ENCODE measurements around the gene BMP6.

The BMP6 gene

DNA sequence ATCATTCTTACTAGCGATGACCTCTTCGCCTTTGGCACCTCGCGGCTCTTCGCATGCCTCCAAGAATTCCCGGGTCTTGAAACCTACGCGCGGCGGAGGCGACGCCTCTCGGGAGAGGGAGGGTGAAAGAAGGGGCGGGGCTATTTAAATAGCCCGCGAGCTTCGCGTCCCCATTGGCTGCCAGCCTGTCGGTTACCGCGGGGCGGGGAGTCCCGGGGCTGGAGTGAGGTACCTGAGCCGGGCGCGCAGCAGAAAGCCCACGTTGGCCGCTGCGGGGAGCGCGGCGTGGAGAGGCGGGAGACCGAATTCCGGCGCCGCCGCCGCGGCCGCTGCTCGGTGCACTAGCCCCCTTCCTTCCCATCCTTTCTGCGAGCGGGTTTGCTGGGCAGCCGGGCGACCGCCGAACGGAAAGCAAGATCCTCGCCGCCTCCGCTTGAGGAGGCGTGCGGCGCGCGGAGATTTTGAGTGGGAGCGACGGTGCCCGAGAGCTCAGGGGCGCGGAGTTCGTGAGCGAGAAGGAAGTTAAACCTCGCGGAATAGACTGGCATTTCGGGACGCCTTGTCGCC is at the start of gene BMP6:
Gene BMP6 (plus strand): TSS at position 251 of the 567 bp plus-strand sequence. CDS start 857 bp downstream, outside the sequence.
- peak; percentile 93 for DNase-seq

DNA sequence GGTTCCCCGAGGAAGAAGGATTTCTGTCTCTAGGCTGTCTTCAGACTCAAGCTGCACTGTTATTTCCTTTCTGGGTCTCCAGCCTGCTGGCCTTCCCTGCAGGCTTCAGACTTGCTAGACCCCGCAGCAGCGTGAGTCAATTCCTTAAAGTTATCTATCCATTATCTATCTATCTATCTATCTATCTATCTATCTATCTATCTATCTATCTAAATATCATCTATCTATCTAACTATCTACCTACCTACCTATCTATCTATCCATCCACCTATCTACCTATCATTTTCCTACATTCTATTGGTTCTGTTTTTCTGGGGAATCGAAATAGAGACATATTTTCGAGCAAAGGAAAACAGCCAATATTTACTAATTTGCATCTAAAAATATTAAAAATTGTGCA is 48.7 kb upstream of the BMP6 start:
- DNase-seq, result no peak

GRCh38 chr6:7680393-7681075 is 45.4 kb upstream of the BMP6 start:
- DNase-seq, result no peak

DNA sequence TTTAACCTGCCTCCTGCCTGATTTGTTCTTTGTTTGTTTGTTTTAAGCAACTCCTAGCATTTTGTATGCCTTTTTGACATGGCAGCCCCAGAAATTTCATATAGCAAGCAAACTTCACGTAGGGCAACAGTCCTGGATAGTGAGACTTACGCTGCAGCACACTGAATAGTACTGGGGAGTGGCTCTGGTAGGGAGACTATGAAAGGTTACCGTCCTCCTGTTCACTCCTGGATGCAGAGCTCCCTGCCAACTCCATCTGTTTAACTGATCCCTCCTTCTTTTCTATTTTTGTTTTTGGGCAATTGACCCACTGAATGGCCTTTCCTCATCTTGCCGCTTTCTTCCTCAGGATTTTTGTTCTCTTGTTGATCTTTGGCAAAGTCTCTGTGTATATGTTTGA is 44.5 kb upstream of the BMP6 start:
- no peak for DNase-seq

DNA sequence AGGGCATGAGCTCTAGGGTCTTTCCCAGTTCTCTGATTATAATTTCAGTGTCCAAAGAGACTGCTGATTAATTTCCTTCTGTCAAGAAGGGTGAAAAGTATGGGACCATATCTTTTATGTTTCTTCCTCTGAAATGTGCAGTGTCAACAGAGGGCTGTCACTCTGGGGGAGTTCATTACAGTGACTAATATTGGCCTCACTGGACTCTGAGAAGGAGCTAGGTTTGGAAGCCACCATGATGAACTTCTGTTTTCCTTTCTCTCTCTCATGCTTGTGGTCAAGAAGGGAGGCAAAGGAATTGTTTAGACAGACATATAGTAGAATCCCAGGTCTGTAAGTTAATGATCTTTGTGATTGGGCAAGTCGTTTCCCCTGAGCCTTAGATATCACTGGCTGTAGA is 41.8 kb upstream of the BMP6 start:
- no peak for DNase-seq

- DNase-seq, result no peak
Observed at GRCh38 chr6:7684843-7685242, 41.1 kb upstream of the BMP6 start.

- DNase-seq, result no peak
Observed at GRCh38 chr6:7685276-7685675, 40.6 kb upstream of the BMP6 start.

DNA sequence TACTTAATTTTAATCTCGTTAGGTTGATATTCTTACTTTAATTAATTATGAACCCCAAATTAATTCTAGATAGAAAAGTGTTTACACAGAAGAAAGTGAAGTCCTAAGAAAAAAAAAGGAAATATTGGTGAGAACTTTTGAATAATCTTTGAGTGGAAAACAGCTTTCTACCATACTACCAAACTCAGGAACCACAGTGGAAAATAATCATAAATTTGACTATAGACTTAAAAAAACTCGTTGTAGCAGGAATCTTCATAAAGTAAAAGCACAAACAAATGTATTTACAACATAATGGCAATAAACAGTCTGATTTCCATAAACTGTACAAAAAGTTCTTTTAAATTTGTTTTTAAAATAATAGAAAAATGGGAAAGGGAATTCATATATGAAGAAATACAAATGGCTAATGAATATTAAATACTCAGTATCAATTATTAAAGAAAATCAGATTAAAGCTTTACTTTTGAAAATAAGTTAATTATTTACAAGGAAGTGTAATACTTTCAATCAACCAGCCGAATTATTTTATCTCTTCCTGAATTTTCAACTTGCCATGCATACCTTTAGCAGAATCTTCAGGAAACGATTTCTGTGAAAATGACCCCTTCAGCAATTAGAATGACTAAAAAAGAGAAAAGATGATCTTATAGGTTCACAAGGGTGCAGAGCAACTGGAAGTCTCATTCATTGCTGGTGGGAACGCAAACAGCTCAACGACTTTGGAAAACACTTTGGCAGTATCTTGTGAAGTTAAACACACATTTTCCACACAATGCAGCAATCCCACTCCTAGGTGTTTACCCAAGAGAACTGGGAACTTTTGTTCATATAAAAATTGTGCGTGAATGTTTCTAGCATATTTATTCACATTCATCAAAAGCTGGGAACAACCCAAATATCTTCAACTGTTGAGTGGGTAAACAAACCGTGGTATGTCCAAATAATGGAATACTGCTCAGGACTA is 38.5 kb upstream of the BMP6 start:
- DNase-seq, result no peak

DNA sequence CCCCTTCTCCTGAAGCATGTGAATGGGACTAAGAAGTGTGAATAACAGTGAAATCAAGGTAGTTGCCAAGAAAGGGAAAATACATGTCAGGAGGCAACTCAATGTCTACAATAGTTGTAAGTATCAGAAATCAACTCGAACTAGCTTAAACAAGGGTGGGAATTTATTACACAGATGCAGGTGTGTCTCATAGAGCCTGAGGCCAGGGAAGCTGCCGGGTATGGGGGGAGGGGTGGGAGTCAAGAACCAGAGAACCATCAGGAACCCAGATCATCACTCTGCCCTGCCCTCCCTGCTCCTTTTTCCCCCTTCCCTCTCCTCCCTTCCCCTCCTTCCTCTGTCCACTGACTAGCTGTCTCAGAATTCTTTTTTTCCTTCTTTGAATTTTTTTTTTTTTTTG is 34.9 kb upstream of the BMP6 start:
- DNase-seq, result no peak

DNA sequence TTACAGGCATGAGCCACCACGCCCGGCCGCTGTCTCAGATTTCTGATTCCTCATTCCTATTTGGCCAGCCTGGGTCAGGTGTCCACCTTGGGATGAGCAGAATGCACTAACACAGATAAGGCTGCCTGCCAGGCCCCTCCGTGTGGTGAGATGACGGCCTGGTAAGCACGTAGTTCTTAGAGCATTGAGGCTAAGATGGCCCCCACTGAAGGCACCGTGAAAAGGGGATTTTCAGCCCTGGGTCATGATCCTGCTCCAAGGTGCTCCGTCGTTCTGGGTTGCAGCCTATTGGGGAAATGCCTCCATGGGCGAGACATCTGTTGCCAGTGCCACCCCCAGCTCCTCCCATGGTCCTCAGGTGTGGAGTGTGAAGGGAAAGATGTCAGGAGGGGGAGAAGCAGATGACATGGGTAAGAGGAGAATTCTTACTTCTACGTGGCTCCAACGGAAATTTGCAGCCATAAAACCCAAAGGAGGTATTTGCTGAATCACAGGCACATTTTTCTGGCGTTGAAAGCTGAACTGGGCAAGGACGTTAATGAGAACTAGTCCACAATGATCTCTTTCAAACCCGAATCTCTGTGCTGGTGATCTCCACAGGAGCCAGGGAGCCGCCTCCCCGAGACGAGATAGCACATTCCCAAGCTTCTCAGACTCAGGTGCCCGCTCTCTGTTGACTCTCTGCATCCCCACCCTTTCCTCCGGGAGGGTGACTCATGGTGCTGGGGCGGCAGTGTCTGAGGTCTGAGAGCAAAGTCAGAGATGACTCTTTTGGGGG is 34.0 kb upstream of the BMP6 start:
- DNase-seq, result no peak

- DNase-seq, result no peak
Observed at GRCh38 chr6:7692453-7692784, 33.5 kb upstream of the BMP6 start.

DNA sequence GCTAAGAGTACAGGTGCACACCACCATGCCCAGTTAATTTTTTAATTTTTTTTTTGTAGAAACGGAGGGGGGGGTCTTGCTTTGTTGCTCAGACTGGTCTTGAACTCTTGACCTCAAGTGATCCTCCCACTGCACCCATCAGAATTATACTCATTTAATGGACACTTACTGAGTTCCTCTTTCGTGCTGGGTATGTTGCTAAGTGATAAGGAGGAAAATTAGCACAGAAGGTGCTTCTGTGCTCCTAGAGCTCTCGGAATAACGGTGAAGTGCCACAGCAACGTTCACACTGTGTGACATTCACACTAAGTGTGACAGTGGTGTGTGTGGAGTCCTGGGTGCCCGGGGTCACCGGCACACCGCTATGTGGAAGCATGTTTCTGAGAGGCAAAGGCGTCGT is 32.1 kb upstream of the BMP6 start:
- DNase-seq, result no peak

- DNase-seq, result no peak
Observed at GRCh38 chr6:7696061-7696460, 29.8 kb upstream of the BMP6 start.

DNA sequence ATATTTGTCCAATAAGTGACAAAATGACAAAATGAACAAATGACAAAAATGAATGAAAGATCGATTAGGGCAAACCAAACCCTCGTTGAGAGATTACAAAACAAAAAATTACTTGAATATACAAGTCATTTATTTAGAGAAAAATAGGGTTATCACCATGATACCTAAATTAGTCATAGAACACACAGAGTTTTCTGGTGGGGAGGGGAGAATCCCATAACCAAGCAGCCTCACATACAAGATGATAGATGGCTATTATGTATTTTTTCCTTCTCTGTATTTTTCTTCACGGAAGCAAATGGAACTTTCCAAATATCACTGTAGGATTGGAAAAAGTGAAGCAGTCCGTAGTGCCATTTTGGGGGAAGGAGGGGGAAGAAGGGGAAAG is 28.5 kb upstream of the BMP6 start:
- no peak for DNase-seq

- no peak for DNase-seq
Observed at GRCh38 chr6:7697820-7698623, 27.9 kb upstream of the BMP6 start.

DNA sequence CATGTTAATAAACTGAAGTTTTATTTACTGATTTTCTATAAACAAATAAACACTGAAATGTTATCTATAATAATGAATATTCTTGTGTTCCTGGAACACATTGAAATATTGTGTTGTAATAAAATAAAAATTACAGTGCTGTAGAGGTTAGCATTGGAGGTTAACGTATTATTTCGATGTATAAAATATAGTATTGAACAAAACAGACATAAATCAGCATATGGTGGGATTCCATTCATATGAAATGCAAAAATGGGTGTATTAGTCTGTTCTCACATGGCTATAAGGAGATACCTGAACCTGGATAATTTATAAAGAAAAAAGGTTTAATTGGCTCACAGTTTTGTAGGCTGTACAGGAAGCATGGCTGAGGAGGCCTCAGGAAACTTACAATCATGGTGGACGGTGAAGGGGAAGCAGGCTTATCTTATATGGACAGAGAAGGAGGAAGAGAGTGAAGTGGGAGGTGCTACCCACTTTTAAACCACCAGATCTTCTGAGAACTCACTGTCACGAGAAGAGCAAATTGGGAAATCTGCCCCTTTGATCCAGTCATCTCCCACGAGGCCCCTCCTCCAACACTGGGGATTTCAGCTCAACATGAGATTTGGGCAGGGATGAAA is 24.6 kb upstream of the BMP6 start:
- DNase-seq, result no peak

DNA sequence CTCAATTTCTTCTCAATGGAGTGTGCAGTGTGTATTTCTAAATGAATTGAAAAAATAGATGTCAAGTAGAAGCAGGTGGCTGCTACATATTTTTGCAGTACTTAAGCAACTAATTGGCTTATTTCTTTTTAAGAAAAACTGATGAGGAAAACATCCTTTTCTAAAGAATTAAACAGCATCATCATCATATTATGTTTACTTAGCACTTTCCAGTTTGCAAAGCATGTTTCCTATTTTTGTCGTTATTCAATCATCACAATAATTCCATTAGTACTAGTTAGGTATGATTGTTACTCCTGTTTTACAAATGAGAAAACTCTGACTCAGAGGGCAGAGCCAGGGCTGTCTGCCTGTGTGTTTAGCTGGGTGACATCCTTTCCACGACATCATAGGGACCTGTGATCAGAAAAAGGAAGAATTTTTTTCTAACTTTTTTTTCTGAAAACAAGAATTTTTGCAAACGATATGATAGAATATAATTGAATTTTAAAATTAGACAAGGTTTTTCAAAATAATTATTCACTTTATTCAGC is 22.7 kb upstream of the BMP6 start:
- no peak for DNase-seq

DNA sequence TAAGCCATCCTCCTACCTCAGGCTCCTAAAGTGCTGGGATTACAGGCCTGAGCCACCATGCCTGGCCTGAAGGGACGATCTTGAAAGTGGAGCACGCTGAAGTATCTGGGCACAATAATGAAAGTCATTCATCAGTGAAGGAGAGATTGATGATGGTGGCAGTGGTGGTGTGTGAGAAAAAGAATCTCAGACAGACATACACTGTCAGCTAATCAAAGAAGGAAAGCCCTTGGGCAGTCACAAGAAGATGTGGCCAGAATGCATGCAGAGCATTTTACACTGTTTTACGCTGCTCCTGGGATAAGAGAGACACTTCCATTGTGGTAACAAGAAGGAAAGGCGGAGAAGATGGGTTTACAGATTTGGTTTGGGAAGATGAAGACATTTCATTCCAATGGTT is 20.4 kb upstream of the BMP6 start:
- no peak for DNase-seq

GRCh38 chr6:7706269-7706668 is 19.6 kb upstream of the BMP6 start:
- no peak for DNase-seq

DNA sequence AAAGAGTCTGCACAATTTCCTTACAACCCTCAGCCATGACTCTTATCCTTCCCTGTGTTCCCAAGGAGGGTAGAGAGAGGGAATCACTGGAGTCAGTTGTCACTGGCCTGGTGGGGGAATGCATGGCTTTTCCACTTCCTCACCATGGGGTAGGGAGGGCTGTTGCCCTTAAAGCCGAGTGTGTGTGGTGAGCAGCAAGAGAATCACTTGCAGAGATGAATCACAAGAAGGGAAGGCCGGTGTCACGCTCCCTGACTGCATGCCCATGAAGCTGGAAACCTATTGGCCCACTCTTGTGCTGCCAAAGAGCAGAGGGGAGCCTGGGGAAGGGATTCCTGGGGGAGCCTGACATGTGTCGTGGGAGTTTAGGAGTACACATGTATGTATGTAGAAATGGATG is 18.1 kb upstream of the BMP6 start:
- DNase-seq, result no peak

DNA sequence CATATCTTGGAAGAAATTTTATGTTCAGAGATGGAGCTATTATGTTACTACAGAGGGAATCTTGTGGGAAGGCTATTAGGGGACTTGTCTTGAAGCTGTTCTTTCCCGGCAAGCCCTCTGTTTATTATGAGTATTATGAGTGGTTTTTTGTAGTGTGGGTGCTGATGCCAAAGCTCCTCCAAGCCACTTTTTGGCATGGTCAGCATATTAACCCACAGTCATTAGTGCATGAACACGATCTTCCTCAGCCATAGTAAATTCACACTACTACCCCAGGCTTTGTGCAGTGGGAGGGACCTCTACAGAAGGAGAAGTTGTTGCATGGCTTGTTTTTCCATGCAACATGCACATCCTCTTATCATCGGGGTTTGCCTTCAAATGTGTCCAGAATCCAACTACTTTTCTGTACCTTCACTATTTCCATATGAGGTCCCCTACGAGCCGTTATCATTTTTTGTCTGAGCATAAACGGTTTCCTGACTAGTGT is 6.5 kb upstream of the BMP6 start:
- DNase-seq, result no peak

Measured in retina (tissue), 1 donor.